SK-N-SH (cell line): ENCODE data around the gene CACNA1E. TPM values are rescaled to one million over a fixed set of nuclear protein-coding genes. Genes with fewer than 3 reads are reported as not detected.

ENCODE experiments used
- CTCF ChIA-PET: fragments of 300-600, 350-600 bp; formaldehyde crosslinking; extraction: SDS; loops from one replicate; lab custom pipeline; 2021; lab: Yijun Ruan, JAX
- POLR2A ChIA-PET: fragments of 350-600 bp; sonication (Branson Sonifier 250); formaldehyde crosslinking; extraction: SDS; loops from one replicate; lab custom pipeline; 2020; ENCODE audit warnings: antibody characterized with exemption, inconsistent platforms; lab: Yijun Ruan, JAX
- DNase-seq: peaks from one replicate; pipeline ENCODE4 v3.0.0; 2012
- H2AFZ ChIP-seq: fragments of 200-600 bp; sonication (generic); 2 replicates; pipeline ENCODE4 v1.8.1; 2016; ENCODE audit warnings: antibody characterized with exemption, mild to moderate bottlenecking, low read depth
- H3F3A ChIP-seq: fragments of 200-600 bp; sonication (generic); replicated peaks from 2 replicates; pipeline ENCODE3; 2016; ENCODE audit warnings: antibody characterized with exemption, mild to moderate bottlenecking; ENCODE audit not compliant: insufficient read depth
- H3K27ac ChIP-seq, 2 experiments: fragments of 200-500 bp in 1 of 2; fragments of 200-600 bp in 1 of 2; sonication (Bioruptor generic) in 1 of 2; sonication (generic), shearing (Covaris generic) in 1 of 2; 2 replicates each; pipeline versions ENCODE4 v1.5.1 to v1.6.1; 2014 to 2016; ENCODE audit warnings: low read depth in 2 of 2, inconsistent platforms in 1 of 2, low read length in 1 of 2, mild to moderate bottlenecking in 1 of 2, mixed read lengths in 1 of 2
- H3K27me3 ChIP-seq: fragments of 200-600 bp; sonication (generic), shearing (Covaris generic); 2 replicates; pipeline ENCODE4 v1.6.1; 2016; ENCODE audit warnings: mixed run types; ENCODE audit not compliant: insufficient read depth
- H3K36me3 ChIP-seq, 2 experiments: fragments of 200-500 bp in 1 of 2; fragments of 200-600 bp in 1 of 2; sonication (Bioruptor generic) in 1 of 2; sonication (generic) in 1 of 2; replicated peaks in 1 of 2; 2 replicates each; pipeline versions ENCODE3 to v1.5.1; 2014 to 2016; ENCODE audit warnings: low read length in 1 of 2, mild to moderate bottlenecking in 1 of 2; ENCODE audit not compliant: insufficient read depth in 2 of 2, control insufficient read depth in 1 of 2
- H3K4me1 ChIP-seq, 2 experiments: fragments of 200-500 bp in 1 of 2; fragments of 200-600 bp in 1 of 2; sonication (Bioruptor generic) in 1 of 2; sonication (generic), shearing (Covaris generic) in 1 of 2; 2 replicates each; pipeline versions ENCODE4 v1.5.1 to v1.6.1; 2014 to 2016; ENCODE audit warnings: low read depth in 1 of 2, low read length in 1 of 2, mixed run types in 1 of 2; ENCODE audit not compliant: insufficient read depth in 2 of 2, control insufficient read depth in 1 of 2
- H3K4me2 ChIP-seq: fragments of 200-600 bp; sonication (generic), shearing (Covaris generic); 2 replicates; pipeline ENCODE4 v1.6.1; 2017; ENCODE audit warnings: mixed run types
- H3K4me3 ChIP-seq, 2 experiments: fragments of 200-500 bp in 1 of 2; fragments of 200-600 bp in 1 of 2; sonication (Bioruptor generic) in 1 of 2; sonication (generic), shearing (Covaris generic) in 1 of 2; 2 replicates each; pipeline versions ENCODE4 v1.5.1 to v1.8.1; 2014 to 2016; ENCODE audit warnings: low read depth in 2 of 2, inconsistent platforms in 1 of 2, low read length in 1 of 2, mild to moderate bottlenecking in 1 of 2, mixed read lengths in 1 of 2, moderate library complexity in 1 of 2
- H3K79me2 ChIP-seq: fragments of 200-600 bp; sonication (generic); 2 replicates; pipeline ENCODE4 v1.8.1; 2017; ENCODE audit warnings: mild to moderate bottlenecking; ENCODE audit not compliant: insufficient read depth
- H3K9ac ChIP-seq: fragments of 200-600 bp; sonication (generic); 2 replicates; pipeline ENCODE4 v1.6.1; 2017; ENCODE audit warnings: mixed run types
- H3K9me2 ChIP-seq: fragments of 200-600 bp; sonication (generic); 2 replicates; pipeline ENCODE4 v1.6.1; 2017; ENCODE audit warnings: mixed run types
- H3K9me3 ChIP-seq: fragments of 200-600 bp; sonication (generic); 2 replicates; pipeline ENCODE4 v1.6.1; 2017; ENCODE audit warnings: mixed run types, mild to moderate bottlenecking, moderate library complexity
- H4K20me1 ChIP-seq: fragments of 200-600 bp; sonication (generic); 2 replicates; pipeline ENCODE4 v1.6.1; 2017; ENCODE audit warnings: mild to moderate bottlenecking, mixed run types; ENCODE audit not compliant: insufficient read depth
- ELF1 ChIP-seq: IDR thresholded peaks from 2 replicates; pipeline ENCODE4 v1.4.0; 2012
- FOXJ3 ChIP-seq: sonication (generic); formaldehyde crosslinking; IDR thresholded peaks from 2 replicates; pipeline ENCODE4 v1.5.1; 2020; ENCODE audit warnings: mild to moderate bottlenecking, missing genetic modification reagents
- JUND ChIP-seq: IDR thresholded peaks from 2 replicates; pipeline ENCODE4 v1.4.0; 2012
- RCOR1 ChIP-seq: fragments of 150-350 bp; IDR thresholded peaks from 2 replicates; pipeline ENCODE4 v1.6.1; 2017; ENCODE audit warnings: antibody characterized with exemption, low read length
- SMC3 ChIP-seq: IDR thresholded peaks from 2 replicates; pipeline ENCODE4 v1.6.1; 2012; ENCODE audit warnings: low read depth, low read length, improper control_type of control experiment
- TAF1 ChIP-seq: IDR thresholded peaks from 2 replicates; pipeline ENCODE4 v1.6.1; 2012; ENCODE audit warnings: low read depth, mild to moderate bottlenecking, low read length, moderate library complexity, borderline replicate concordance
- USF2 ChIP-seq: fragments of 150-350 bp; IDR thresholded peaks from 2 replicates; pipeline ENCODE4 v1.6.1; 2017; ENCODE audit warnings: antibody characterized with exemption, low read length, low read depth, borderline replicate concordance
- ZBTB33 ChIP-seq: IDR thresholded peaks from 2 replicates; pipeline ENCODE4 v1.4.0; 2012; ENCODE audit warnings: low read depth, borderline replicate concordance
- WGBS: methylation state at CpG from one replicate; pipeline ENCODE4 v1.1.6; 2017; ENCODE audit warnings: low lambda C conversion rate; 5-methylcytosine and 5-hydroxymethylcytosine counted together
- polyA plus RNA-seq, 3 experiments: library from polyadenylated mRNA; depleted of rRNA; stranded (reverse); fragments of >200 nt; gene quantifications; 2 replicates each; pipeline ENCODE4 v1.2.3, GENCODE V29; 2012
- TF ChIP-seq, protein P1 (sequence below): fragments of 200-600 bp; sonication (generic); IDR thresholded peaks from 2 replicates; pipeline ENCODE4 v1.6.1; 2017; ENCODE audit warnings: antibody characterized with exemption, mild to moderate bottlenecking, moderate library complexity
- TF ChIP-seq, protein P2 (sequence below): IDR thresholded peaks from 2 replicates; pipeline ENCODE4 v1.4.0; 2012; ENCODE audit warnings: low read depth, borderline replicate concordance
- TF ChIP-seq, protein P3 (sequence below): IDR thresholded peaks from 2 replicates; pipeline ENCODE4 v1.4.0; 2012; ENCODE audit warnings: low read depth
- TF ChIP-seq, protein P4 (sequence below): IDR thresholded peaks from 2 replicates; pipeline ENCODE4 v1.6.1; 2012; ENCODE audit warnings: mild to moderate bottlenecking, low read depth, low read length, moderate library complexity

Gene CACNA1E
- polyA plus RNA-seq, 1 of the 3 experiments (the other 2 are of a cell fraction), result not detected

DNA sequence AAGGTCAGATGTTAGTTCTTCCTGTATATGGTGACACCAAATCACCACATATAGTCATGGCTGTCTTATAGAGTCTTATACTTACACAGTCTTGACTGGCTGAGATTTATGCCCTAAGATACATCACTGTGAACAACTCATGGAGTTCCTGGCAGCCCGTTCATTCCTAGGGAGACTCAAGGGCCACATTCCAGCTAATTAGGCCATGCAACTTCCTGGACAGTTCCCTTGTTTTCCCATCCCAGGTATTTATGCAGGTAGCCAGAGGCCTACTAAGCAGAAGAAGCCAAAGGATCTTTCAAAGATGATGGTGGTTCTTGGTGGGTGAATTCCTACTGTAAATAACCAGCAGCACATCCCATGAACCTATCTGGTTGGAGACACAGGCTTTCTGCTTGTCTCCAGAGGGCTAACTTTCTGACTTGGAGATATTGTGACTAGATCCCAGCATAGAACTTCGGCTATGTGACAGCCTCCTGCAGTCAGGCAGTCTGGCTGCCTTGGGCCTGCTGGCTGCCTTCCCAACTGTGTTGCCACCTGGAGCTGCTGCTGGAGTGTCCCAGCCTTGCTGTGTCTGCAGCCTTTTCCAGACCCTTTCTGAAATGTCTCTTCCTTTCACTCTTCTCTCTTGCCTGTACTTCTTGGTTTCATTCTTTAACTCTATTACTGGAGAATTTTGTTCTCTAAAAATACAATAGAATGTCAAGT is 283.8 kb downstream of the CACNA1E start:
- no peaks in the 10 kb centered on the region for H3K36me3 ChIP-seq
- DNase-seq, result no peak
- ChIA-PET POLR2A (no interaction called here), CTCF (no interaction called here)
- no peaks in the 10 kb centered on the region for H3K4me1 ChIP-seq
- no peaks in the 10 kb centered on the region; the same call in 1 of the 2 replicates for H3K9me3 ChIP-seq
- H4K20me1 ChIP-seq, result no peaks in the 10 kb centered on the region
- TF ChIP-seq, protein P1, sequence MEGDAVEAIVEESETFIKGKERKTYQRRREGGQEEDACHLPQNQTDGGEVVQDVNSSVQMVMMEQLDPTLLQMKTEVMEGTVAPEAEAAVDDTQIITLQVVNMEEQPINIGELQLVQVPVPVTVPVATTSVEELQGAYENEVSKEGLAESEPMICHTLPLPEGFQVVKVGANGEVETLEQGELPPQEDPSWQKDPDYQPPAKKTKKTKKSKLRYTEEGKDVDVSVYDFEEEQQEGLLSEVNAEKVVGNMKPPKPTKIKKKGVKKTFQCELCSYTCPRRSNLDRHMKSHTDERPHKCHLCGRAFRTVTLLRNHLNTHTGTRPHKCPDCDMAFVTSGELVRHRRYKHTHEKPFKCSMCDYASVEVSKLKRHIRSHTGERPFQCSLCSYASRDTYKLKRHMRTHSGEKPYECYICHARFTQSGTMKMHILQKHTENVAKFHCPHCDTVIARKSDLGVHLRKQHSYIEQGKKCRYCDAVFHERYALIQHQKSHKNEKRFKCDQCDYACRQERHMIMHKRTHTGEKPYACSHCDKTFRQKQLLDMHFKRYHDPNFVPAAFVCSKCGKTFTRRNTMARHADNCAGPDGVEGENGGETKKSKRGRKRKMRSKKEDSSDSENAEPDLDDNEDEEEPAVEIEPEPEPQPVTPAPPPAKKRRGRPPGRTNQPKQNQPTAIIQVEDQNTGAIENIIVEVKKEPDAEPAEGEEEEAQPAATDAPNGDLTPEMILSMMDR, result no peak
- TF ChIP-seq RCOR1 (no peak), SMC3 (no peak), ELF1 (no peak), TAF1 (no peak), USF2 (no peak), JUND (no peak), FOXJ3 (CRISPR knock-in tag) (no peak), ZBTB33 (no peak)
- TF ChIP-seq, protein P2, sequence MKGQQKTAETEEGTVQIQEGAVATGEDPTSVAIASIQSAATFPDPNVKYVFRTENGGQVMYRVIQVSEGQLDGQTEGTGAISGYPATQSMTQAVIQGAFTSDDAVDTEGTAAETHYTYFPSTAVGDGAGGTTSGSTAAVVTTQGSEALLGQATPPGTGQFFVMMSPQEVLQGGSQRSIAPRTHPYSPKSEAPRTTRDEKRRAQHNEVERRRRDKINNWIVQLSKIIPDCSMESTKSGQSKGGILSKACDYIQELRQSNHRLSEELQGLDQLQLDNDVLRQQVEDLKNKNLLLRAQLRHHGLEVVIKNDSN, result no peak
- TF ChIP-seq, protein P3, sequence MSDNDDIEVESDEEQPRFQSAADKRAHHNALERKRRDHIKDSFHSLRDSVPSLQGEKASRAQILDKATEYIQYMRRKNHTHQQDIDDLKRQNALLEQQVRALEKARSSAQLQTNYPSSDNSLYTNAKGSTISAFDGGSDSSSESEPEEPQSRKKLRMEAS, result no peak
- TF ChIP-seq, protein P4, sequence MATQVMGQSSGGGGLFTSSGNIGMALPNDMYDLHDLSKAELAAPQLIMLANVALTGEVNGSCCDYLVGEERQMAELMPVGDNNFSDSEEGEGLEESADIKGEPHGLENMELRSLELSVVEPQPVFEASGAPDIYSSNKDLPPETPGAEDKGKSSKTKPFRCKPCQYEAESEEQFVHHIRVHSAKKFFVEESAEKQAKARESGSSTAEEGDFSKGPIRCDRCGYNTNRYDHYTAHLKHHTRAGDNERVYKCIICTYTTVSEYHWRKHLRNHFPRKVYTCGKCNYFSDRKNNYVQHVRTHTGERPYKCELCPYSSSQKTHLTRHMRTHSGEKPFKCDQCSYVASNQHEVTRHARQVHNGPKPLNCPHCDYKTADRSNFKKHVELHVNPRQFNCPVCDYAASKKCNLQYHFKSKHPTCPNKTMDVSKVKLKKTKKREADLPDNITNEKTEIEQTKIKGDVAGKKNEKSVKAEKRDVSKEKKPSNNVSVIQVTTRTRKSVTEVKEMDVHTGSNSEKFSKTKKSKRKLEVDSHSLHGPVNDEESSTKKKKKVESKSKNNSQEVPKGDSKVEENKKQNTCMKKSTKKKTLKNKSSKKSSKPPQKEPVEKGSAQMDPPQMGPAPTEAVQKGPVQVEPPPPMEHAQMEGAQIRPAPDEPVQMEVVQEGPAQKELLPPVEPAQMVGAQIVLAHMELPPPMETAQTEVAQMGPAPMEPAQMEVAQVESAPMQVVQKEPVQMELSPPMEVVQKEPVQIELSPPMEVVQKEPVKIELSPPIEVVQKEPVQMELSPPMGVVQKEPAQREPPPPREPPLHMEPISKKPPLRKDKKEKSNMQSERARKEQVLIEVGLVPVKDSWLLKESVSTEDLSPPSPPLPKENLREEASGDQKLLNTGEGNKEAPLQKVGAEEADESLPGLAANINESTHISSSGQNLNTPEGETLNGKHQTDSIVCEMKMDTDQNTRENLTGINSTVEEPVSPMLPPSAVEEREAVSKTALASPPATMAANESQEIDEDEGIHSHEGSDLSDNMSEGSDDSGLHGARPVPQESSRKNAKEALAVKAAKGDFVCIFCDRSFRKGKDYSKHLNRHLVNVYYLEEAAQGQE, result no peak
- H3K9ac ChIP-seq, result no peak overlapping the region
- no peaks in the 10 kb centered on the region for H3F3A ChIP-seq
- no peak overlapping the region for H3K4me3 ChIP-seq
- H3K9me2 ChIP-seq, result no peaks in the 10 kb centered on the region
- H3K27ac ChIP-seq, result no peak overlapping the region
- no peak overlapping the region for H2AFZ ChIP-seq
- H3K27me3 ChIP-seq, result no peaks in the 10 kb centered on the region
- no peaks in the 10 kb centered on the region for H3K79me2 ChIP-seq
- 6% methylated on average over 2 of the region's 2 CpGs for WGBS
- no peak overlapping the region for H3K4me2 ChIP-seq
